SKM-1 (cell line): Measurements from ENCODE around the gene KCNJ15.

Source experiments
- DNase-seq: peaks from one replicate; lab custom pipeline; 2025; ENCODE audit not compliant: unreplicated experiment; lab: John Stamatoyannopoulos, UW

Gene KCNJ15

DNA sequence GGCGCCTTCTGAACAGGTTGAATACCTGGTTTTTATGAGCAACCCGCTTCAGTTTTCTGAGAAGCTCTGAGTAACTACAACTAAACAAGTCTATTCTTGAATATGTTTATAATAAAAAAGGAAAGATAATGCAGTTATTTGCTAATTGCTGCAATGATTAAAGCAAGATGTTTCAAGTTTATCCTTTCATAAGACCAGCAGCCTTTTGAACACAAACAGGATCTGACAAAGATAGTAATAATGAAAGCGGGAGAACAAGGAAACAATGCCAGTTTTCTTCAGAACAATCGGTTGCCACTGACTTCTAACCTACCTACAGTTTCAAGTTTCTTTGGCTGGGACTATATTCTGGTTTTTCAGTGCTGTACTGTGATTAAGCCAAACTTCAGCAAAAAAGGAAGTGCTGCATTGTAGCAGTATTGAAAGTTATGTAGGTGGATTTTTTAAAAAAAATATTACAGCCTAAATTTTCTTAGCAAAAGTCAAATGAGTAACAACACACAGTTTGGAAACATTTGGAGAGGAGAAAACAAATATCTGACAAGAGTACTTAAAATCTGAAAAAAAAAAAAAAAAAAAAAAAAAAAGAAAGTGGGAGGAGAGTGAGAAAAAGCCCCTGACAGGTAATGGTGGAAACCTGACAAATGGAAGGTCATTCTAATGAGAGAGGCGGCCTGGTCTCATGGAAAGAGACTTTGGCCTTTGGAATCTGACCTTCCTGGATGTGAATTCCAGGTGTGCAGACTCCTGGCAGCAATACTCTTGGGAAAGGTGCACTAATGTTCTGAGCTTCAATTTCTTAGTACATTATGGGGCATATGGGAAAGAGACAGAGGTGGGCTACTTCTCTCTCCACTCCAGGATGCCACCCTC, 11.4 kb downstream of the KCNJ15 start:
- no peak for DNase-seq

DNA sequence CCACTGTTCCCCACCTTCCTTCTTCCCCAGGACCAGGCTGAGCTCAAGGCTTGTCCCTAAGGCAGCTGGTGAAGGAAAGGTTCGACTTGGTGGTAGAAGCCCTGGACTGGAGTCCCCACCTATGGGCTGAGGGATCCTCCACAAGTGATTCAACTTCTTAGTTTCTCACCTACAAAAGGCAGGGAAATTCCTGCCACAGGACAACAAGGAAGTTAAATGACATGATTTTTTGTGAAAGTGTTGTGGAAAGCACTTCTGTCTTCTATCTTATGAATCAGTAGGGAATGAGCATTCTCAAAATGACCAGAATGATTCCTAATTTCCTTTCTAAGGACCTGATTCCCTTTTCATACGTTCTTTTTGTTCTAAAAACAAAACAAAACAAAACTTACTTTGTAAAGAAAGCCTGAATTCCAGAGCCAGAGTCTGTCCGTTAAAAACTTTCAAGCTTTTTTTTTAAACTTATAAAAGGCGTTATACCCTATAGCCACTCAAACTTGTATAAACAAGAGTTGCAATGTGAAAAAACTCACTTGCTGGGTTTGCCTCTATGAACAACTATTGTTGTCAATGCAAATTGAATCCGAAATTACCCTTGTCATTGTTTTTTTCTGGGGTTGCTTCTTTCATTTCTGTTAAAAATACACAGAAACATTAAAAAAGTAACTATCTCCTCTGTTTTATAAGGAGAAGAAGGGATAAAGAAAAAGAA, 12.2 kb downstream of the KCNJ15 start:
- DNase-seq, result no peak

DNA sequence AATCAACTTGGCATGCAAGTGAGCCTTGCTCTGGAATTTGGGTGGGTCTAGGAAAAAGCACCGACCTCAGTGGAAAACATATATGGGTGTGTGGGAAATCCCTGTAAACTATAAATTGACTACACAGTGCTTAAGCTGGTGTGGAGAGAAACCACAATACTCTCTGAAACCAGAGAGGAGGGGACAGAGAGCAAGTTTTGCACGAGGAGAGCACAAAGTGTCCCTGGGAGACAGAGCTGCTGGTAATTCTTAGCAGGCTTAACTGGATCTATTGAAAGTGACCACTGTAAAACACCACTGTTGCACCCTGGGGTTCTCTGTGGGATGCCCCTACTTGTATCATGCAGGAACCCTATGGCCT, 12.8 kb downstream of the KCNJ15 start:
- no peak for DNase-seq

DNA sequence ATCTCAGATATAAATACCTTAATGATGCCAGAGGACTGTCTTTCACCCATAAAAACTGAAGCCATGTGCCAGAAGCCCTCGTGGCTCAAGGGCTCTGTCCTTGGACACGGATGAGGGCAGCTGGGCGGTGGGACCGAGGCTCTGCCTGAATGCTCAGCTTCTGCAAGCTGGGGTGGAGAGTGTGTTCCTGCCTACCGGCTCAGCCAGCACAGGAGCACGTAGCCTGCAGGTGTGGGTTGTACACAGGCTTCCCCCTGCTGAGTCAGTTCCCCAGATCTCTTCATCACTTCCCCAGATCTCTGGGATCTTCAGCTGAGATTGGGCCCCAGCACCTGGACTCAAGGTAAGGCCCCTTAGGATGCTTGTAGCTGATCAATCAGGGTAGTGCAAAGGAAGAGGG, 15.4 kb downstream of the KCNJ15 start:
- DNase-seq, result no peak

DNA sequence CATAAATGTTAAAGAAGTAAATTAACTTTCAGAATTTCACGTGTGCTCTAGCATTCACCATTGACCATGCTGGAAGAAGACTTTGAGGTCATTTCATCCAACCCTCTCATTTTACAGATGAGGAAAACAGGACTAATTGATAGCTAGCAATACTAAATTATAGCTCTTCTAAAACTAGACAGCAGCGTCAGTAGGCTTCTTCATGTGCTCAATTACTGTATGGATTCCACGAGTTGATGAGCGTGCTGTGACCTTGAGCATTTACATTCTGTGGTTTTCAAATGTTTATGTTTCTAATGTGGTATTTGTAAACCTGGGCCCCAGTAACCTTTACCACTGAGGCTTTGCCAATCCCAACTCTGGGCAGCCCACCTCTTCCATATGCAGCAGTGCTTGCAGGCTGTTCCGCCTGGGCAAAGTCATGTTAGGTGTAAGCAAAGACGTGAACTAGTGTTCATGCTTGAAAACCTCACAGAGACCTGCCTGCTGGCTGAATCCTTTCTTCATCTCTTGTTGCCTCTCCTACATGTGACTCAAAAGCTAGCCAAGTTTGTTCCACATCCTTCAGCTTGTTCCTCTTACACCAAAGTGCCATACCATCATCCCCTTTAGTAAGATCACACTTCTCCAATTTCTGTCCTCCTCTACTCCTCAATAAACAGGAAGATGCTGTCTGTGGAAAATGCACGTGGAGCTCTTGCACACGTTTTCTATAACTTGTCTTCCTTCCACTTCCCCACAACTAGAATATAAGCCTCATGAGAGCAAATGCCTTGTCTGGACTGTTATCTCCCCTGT, 17.2 kb downstream of the KCNJ15 start:
- DNase-seq, result peak; percentile 46

DNA sequence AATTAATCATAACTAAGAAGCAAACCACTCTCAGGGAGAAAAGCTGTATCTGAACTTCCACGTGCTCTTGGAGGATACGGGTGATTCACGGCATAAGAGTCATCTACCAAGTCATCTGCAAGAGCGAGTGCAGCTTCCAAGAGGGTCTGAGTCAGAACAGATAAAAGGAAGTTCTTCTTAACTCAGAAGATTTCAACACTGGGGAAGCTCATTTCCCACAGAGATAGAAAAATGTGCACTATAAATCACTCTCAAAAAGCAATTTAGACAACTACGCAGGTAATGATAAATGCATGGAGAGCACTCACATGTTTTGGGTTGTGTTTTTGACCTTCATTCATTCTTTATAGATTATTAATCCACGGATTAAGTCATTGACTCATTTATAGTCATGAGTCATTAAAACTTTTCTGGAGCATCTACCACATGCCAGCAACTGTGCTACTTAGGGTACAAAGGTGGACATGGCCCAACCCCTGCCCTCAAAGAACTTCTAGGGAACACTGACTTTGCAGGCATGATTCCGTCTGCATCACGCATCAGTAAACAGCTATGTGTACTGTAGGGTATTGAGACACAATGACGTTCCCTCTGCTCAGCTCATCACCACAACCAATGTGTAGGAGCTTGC, 20.8 kb downstream of the KCNJ15 start:
- peak; percentile 65 for DNase-seq

DNA sequence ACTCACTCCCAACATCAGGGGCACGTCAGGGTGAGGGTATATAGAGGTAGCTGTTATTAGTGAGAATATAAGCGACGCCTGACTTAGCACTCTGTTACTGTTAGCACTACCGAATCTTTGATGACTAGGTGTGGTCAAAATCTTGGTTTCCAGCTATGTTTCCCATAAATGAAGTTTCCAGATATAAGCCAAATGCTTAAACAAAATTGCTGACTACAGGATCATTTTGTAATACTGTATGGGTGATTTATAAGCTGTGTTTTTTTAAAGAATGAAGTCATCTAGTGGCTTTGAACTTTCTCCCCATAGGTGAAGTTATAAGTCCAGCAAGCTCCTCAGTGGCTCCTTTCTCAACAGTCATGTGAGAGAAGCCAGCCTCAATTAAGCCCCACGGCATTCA, 23.7 kb downstream of the KCNJ15 start:
- no peak for DNase-seq

DNA sequence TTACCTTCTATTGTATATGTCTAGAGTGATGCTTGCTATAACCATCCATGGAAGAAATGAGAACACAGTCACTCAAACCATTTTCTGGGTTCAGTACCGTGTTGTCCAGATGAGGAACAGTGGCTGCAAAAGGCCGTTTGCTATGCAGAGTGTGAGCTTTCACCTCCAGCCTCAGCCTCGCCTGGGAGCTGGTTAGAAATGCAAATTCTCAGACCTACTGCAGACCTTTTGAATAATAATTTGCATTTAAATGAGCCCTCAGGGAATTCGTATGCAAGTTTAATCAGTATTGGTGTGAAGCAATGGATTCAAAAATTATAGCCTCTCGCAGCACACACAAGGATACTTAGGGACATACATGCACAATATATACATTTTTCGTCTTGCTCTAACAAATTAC, 24.1 kb downstream of the KCNJ15 start:
- no peak for DNase-seq

DNA sequence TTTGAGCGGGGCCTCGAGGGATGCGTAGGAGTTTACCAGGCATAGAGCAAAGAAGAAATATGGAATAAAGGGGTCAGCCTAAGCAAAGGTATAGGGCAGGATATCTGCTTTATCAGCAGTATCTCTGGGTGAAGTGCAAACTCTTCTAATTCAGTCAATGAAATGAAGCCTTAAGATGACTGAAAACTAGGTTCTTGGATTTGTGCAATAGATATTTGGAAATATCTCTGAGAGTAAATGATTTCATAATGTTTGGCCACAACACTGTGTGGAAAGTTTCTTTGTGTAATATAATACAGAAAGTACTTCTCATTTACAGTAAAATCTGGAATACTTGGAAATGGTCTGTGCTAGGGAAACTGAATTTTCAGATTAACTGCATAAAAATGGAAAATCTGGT, 26.1 kb downstream of the KCNJ15 start:
- DNase-seq, result peak; percentile 14

DNA sequence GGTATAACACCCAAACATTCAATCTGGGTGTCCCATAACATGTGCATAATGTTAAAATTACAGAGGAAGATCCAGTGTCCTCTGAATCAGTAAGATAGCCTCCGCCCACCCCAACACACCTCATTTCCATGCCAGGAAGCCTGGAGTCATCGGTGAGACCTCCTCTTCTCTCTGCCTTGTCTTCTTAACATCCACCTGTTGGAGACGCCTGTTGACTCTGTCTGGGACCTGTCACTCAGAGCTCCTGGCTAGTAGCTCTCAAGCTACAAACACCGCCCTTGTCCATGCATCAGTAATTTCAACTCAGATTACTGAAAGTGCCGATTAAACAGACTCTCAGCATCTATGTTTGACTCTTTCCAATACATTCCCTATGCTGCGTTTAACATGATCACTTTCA, 27.4 kb downstream of the KCNJ15 start:
- DNase-seq, result no peak

DNA sequence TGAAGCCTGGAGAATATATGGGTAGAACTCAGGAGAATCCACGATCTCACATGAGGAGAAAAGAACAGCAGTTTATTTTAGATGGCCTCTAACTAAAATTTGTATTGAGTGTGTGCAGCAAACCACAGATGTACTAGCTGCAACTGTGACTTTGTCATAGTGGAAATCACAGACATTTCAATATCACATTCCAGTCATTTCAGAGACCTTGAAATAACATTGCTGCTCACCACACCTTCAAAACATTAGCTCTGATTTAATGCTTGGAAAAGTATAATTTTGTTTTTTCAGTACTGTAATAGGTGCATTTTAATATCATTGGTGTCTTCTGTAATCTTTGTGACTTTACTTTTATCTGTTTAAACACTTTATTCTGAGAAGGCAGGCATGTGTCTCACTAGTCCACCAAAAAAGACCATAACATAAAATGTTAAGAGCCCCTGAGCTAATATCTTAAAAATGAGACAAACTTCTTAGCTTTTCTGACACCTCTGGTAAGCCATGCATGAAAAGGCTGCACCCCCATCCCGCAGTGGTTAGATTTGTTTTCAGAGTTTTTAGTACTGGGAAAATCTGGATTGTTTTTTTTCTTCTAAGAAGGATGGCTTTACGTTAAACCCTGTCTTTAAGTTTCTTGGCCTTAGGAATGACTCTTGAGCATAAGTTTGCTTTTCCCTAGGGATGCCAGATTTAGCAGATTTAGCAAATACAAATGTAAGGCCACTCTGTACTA, 30.1 kb downstream of the KCNJ15 start:
- DNase-seq, result no peak

DNA sequence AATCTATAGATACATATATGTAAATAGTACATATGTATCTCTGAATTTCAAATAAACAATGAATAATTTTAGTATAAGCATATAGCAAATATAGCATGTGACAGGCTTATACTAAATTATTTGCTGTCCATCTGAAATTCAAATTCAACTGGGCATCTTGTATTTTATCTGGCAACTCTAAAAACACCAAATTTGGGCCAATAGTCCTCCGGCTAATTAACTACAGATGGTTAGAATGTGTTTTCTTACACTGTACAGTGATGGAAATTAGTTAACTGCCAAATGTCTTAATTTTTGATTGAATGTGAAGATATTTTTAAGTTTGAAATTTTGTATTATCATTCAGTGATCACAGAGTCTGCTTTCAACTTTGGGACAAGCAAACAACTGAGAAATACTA, 30.7 kb downstream of the KCNJ15 start:
- DNase-seq, result no peak

DNA sequence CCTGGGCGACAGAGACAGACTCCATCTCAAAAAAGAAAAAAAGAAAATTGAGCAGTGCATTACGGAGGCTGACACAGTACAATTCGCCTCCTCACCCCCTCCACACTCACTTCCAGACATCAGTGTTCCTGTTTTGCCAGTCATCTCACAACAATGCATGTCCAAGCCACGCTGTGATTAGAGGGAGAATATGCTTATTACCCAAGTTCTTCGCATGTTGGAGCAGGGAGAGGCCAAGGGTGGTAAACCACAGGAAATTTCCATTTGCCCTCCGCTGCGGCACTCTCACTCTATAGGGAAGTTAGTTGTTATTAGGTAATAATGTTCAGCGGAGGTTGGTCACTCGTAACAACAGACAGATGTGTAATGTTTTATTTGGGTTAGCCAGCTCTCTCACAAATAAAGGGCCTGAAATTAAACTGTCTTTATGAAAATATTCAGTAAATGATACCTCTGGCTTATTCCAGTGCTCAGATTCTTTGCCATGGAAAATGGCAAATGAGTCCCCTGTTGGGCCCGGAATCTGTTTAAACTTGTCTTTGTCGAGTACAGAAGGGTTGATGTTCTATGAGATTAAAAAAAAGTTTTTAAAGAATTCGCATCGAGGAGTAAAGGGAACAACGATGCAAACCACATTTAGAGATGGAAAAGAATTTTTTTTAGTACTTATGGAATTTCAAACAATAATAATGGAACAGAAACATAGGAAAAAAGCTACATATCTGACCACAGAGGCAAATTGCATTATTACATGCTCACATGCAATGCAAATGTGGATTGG, 33.1 kb downstream of the KCNJ15 start:
- DNase-seq, result peak; percentile 64

DNA sequence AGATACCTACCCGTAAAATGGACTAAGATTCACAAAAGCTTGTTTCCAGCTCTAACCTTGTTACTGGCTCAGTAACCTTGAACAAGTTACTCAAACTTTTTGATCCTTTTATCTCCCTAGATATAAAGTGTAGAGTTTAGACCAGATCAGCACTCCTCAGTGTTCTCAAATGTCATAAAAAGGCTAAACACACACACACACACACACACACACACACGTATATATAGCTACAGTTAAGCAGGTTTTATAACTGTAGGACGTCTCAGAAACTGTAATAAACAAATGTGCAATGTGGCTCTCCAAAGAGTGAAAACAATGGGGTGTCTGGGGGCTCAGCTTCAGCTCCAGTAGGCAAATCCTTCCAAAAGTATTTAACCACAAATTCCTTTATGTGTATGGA, 34.0 kb downstream of the KCNJ15 start:
- DNase-seq, result no peak

DNA sequence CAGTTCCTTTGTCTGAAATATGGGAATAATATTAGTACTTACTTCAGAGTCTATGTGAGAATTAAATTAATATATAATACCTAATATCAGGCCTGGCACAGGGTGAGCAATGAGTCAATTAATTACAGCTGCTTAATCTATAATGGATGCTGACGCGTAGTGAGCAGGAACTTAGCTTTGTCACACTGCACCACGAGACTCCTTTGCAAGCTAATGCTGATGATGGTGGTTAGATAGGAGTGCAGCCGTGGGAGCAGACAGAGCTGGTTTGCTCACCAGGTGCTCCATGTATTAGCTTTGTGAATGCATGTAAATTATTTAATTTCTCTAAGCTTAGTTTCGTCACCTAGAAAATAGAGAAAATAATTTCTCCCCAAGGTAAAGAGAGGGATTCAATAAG, 35.1 kb downstream of the KCNJ15 start:
- DNase-seq, result no peak

DNA sequence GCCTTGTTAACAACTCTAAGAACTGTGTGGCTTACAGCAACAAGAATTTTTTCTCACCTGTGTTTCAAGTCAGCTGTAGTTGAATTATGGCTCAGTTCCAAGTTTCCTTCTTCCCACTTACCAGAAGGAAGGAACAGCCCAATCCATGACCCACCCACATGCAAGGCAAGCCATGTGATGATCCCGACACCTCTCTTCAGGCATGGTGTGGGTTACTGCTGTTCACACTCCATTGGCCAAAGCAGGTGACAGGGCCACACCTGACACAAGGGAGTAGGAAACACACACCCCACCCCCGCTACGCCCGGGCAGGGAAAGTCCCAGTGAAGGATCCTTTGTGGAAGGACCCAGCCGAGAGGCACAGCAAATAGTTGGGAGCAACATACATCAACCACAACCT, 36.3 kb downstream of the KCNJ15 start:
- DNase-seq, result no peak

DNA sequence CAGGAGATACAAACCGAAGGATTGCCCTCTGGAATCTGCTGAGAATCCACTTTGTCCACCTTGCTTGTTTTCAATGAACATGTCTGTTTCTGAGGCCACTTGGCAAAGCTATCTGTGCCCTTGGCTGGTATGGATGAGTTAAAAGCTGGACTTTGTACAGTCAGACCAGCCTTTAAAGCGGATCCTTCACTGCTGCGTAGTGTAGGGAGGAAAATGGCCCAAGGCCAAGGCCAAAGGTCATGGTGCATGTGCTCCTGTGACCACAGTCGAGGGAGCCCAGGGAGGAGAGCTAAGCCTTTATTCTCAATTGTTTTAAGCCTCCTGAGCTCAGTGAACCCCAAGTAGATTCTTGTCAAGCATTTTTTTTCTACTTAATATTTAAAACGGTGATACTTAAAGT, 37.0 kb downstream of the KCNJ15 start:
- no peak for DNase-seq

DNA sequence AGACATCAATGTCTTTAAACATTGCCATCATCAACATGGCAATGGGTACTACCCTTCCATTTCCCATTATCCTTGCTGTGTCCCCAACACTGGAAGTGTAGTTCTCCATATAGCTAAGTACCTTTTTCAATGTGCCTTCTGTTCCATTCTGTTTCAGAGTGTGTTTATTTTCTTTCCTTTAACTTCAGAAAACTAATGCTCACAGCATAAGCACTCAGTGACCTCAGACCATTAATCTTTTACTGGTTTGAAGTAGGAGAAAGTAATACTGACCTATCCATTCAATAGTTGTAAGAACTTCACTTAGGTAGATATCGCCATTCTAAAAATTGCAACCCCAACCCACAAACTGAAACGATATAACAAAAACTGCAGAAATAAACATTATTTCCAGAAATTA, 37.8 kb downstream of the KCNJ15 start:
- DNase-seq, result no peak

DNA sequence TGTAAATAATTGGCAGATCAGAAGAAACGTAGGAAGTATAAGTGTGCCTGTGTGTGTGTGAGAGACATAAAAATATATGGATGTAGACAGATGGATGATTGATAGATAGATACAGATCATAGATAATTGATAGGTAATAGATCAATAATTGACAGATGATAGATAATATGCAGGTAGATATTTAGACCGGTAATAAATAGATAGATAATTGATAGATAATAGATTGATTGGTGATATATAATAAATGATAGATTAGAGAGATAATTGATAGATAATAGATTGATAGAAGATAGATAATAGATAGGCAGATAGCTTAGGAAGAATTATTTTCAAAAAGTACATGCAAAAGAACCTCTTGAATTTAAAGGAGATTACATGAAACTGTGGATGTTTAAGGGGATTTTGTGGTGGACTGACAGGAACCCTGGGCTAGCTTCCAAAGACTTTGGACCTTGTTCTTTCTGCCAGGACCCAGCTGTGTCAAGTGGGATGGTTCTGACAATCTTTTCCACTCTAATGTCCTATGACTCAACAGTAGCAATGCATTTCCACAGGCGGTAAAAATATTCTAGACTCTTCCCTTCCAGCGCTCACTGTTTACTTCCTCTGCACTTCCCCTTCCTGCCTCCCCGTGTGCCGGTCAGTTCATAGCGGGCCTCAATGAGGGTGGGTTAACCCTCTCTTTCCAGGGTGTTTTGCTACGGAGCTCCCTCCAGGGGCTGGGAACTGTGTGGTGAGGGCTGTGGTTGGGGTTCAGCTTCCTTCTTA, 39.4 kb downstream of the KCNJ15 start:
- DNase-seq, result no peak
